ENCODE data around the gene CMTR1. TPM values are rescaled to one million over a fixed set of nuclear protein-coding genes. Genes with fewer than 3 reads are reported as not detected.

The CMTR1 gene
- polyA plus RNA-seq, 1 donor from 2014 or later, result 64.1 TPM

GRCh38 chr6:37426945-37427510, 6.0 kb upstream of the CMTR1 start:
- Histone ChIP-seq H3K27me3 (ENCODE audit: insufficient read depth, low read depth, low read length) (no peaks in the 10 kb centered on the region), H4K20me1 (ENCODE audit: insufficient read depth) (no peaks in the 10 kb centered on the region), H3K9ac (ENCODE audit: low read length) (no peak overlapping the region), H3K4me3 (ENCODE audit: low read length) (no peak overlapping the region), H3K9me2 (ENCODE audit: insufficient read depth, low read length) (no peaks in the 10 kb centered on the region), H3K27ac (ENCODE audit: low read length) (no peak overlapping the region), H3F3A (ENCODE audit: insufficient read depth, low read length, poor library complexity, severe bottlenecking) (no peaks in the 10 kb centered on the region), H2AFZ (ENCODE audit: low read depth, low read length) (no peak overlapping the region), H3K79me2 (replicated peaks; ENCODE audit: insufficient read depth, low read length) (no peaks in the 10 kb centered on the region), H3K9me3 (ENCODE audit: low read length) (peaks cover 2% of the 10 kb centered on the region), H3K4me2 (ENCODE audit: low read length) (no peak overlapping the region), H3K36me3 (ENCODE audit: insufficient read depth, low read length) (no peaks in the 10 kb centered on the region)
- TF ChIP-seq SMC3 (conservative IDR thresholded peaks at IDR 0.05; ENCODE audit: poor library complexity) (no peak), EZH2 (IDR thresholded peaks at IDR 0.05; ENCODE audit: borderline replicate concordance, insufficient read depth, low read length, poor library complexity, severe bottlenecking) (no peak), EP300 (conservative IDR thresholded peaks at IDR 0.05; ENCODE audit: poor library complexity, severe bottlenecking) (no peak), POLR2AphosphoS5 (IDR thresholded peaks at IDR 0.05) (no peak), TAF1 (IDR thresholded peaks at IDR 0.05; ENCODE audit: low read depth) (no peak), CTCF (IDR thresholded peaks at IDR 0.05; ENCODE audit: poor library complexity, severe bottlenecking) (no peak), MXI1 (conservative IDR thresholded peaks at IDR 0.05; ENCODE audit: poor library complexity, severe bottlenecking) (no peak), RAD21 (conservative IDR thresholded peaks at IDR 0.05) (no peak), REST (IDR thresholded peaks at IDR 0.05; ENCODE audit: borderline replicate concordance) (no peak)

- Histone ChIP-seq H3K27ac (ENCODE audit: low read length) (no peak overlapping the region), H3K9me2 (ENCODE audit: insufficient read depth, low read length) (no peaks in the 10 kb centered on the region), H4K20me1 (ENCODE audit: insufficient read depth) (no peaks in the 10 kb centered on the region), H3K4me2 (ENCODE audit: low read length) (no peak overlapping the region), H3K9ac (ENCODE audit: low read length) (no peak overlapping the region), H3K79me2 (replicated peaks; ENCODE audit: insufficient read depth, low read length) (peaks cover 9% of the 10 kb centered on the region), H3F3A (ENCODE audit: insufficient read depth, low read length, poor library complexity, severe bottlenecking) (no peaks in the 10 kb centered on the region), H3K36me3 (ENCODE audit: insufficient read depth, low read length) (no peaks in the 10 kb centered on the region), H3K27me3 (ENCODE audit: insufficient read depth, low read depth, low read length) (no peaks in the 10 kb centered on the region), H3K9me3 (ENCODE audit: low read length) (peaks cover 2% of the 10 kb centered on the region), H2AFZ (ENCODE audit: low read depth, low read length) (no peak overlapping the region), H3K4me3 (ENCODE audit: low read length) (no peak overlapping the region)
- no peak for TF ChIP-seq TAF1 (IDR thresholded peaks at IDR 0.05; ENCODE audit: low read depth)
- no peak for TF ChIP-seq EP300 (conservative IDR thresholded peaks at IDR 0.05; ENCODE audit: poor library complexity, severe bottlenecking)
- TF ChIP-seq RAD21 (conservative IDR thresholded peaks at IDR 0.05), result no peak
- no peak for TF ChIP-seq SMC3 (conservative IDR thresholded peaks at IDR 0.05; ENCODE audit: poor library complexity)
- no peak for TF ChIP-seq MXI1 (conservative IDR thresholded peaks at IDR 0.05; ENCODE audit: poor library complexity, severe bottlenecking)
- TF ChIP-seq EZH2 (IDR thresholded peaks at IDR 0.05; ENCODE audit: borderline replicate concordance, insufficient read depth, low read length, poor library complexity, severe bottlenecking), result no peak
- TF ChIP-seq POLR2AphosphoS5 (IDR thresholded peaks at IDR 0.05), result no peak
- no peak for TF ChIP-seq REST (IDR thresholded peaks at IDR 0.05; ENCODE audit: borderline replicate concordance)
- TF ChIP-seq CTCF (IDR thresholded peaks at IDR 0.05; ENCODE audit: poor library complexity, severe bottlenecking), result no peak
These were observed 3.7 kb upstream of the CMTR1 start for GRCh38 chr6:37429352-37429750.

Measured in neural cell (in vitro differentiated cells).